SU-DHL-6 (cell line): ENCODE data around the gene SLC25A25.

Experiments used
- EZH2phosphoT487 ChIP-seq: fragments of 200-600 bp; sonication (generic), shearing (Covaris generic); conservative IDR thresholded peaks from 2 replicates; pipeline ENCODE4 v1.6.1; 2018; ENCODE audit warnings: mild to moderate bottlenecking, antibody characterized with exemption, low read length, moderate library complexity, mixed read lengths
- TF ChIP-seq, protein P1 (sequence below): fragments of 200-600 bp; sonication (generic); IDR thresholded peaks from one replicate; pipeline ENCODE4 v1.5.1; 2017; ENCODE audit warnings: antibody characterized with exemption, mild to moderate bottlenecking, low read length, moderate library complexity; ENCODE audit not compliant: insufficient read depth, poor library complexity, severe bottlenecking

DNA sequence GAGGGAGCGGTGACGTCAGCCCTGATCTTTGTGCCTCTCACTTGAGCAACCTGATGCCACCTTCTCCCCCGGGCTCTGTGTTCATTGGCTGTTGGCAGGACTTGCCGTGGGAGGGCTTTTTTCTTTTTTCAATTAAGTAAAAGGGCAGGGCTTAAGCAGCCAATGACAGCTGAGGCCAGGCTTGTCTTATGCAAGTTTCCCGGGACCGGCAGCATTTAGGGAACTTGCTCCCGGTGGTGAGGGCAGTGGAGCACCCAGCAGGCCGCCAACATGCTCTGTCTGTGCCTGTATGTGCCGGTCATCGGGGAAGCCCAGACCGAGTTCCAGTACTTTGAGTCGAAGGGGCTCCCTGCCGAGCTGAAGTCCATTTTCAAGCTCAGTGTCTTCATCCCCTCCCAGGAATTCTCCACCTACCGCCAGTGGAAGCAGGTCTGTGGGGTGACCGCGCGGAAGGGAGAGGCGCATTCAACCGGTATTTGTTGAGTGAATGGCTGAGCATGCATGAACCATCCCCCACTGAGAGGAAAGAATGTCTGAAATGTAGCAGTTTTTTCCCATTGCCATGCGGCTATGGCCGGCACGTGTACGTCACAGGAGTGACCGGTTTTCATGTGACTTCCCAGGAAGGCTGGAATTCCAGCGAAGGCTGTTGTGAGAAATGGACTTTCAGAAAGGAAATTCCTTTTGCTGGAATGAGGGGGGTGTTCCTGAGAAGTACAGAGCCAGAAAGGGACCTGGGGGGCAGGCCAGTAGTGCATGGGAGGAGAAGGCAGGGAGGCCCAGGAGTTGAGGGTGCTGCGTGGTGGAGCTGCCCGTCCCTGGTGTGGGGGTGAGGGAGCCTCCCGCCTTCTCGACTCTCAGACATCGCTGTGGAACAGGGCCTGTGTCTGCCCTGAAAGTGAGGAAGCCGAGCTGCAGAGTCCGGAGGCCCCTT, 30.5 kb downstream of the SLC25A25 start:
- TF ChIP-seq, protein P1, sequence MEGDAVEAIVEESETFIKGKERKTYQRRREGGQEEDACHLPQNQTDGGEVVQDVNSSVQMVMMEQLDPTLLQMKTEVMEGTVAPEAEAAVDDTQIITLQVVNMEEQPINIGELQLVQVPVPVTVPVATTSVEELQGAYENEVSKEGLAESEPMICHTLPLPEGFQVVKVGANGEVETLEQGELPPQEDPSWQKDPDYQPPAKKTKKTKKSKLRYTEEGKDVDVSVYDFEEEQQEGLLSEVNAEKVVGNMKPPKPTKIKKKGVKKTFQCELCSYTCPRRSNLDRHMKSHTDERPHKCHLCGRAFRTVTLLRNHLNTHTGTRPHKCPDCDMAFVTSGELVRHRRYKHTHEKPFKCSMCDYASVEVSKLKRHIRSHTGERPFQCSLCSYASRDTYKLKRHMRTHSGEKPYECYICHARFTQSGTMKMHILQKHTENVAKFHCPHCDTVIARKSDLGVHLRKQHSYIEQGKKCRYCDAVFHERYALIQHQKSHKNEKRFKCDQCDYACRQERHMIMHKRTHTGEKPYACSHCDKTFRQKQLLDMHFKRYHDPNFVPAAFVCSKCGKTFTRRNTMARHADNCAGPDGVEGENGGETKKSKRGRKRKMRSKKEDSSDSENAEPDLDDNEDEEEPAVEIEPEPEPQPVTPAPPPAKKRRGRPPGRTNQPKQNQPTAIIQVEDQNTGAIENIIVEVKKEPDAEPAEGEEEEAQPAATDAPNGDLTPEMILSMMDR, result no peak
- no peak for TF ChIP-seq EZH2phosphoT487
